Heart left ventricle (tissue), 13 donors: ENCODE results near the gene ATP7A.

Experiments used
- POLR2A ChIP-seq, 2 donors: fragments of 450-650 bp; IDR thresholded peaks; one replicate each; pipeline ENCODE4 v1.6.1; 2017; ENCODE audit warnings: antibody characterized with exemption in 2 of 2, mild to moderate bottlenecking in 2 of 2, moderate library complexity in 2 of 2
- TF ChIP-seq, protein P1 (sequence below), 12 donors: fragments of 200-600 bp; sonication (generic) in 4 of 12; IDR thresholded peaks; one replicate each; pipeline versions ENCODE4 v1.5.0 to v1.8.0; 2018 to 2022; ENCODE audit warnings: antibody characterized with exemption in 12 of 12, mild to moderate bottlenecking in 5 of 12
- donor health status: ischemic (EF 13 %, LVEDD 7.1; RV severe dilation, severe dysfunction).
- donor health status: DM: no; HTN: yes; CAD: no.
- donor health status: DM: no; HTN: no; CAD: no.
- donor health status: ischemic (EF 25% LVEDD 6.9; RV normal size, moderate dysfunction).
- donor health status: ischemic (EF 25% LVEDD 5.7; RV mildly dilated, moderate dysfunction).
- donor health status: ischemic (EF 35%, LVEDD 5.7; RV mildly dilated, moderate dysfunction).
- donor health status: nonischemic (EF 11% LVEDD 7.7; RV severe dilation, severe dysfunction).
- donor health status: DM: yes; HTN: yes; CAD: no.
- donor health status: PGD.
- donor health status: ischemic (EF 29% LVEDD 5.4; RV normal size, mild dysfunction).
- donor health status: nonischemic (EF 23%, LVEDD 6.1; RV moderate dilation, normal function).

DNA sequence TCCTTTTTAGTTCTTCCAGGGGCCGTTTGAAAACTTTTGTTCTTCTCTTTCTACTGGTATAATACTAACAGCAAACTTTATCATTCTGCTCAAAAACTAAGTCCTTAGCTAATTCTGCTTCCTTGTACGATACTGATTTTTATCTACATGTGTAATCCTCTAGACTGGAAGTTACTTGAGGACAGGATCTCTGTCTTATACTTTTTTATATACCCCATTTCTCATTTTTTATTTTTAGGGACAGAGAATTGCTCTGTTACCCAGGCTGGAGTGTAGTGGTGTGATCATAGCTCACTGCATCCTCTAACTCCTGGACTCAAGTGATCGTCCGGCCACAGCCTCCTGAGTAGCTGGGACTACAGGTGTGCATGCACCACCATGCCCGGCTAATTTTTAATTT lies 9.0 kb upstream of the ATP7A start:
- TF ChIP-seq POLR2A (IDR thresholded peaks at IDR 0.05): no peak
- TF ChIP-seq, protein P1, sequence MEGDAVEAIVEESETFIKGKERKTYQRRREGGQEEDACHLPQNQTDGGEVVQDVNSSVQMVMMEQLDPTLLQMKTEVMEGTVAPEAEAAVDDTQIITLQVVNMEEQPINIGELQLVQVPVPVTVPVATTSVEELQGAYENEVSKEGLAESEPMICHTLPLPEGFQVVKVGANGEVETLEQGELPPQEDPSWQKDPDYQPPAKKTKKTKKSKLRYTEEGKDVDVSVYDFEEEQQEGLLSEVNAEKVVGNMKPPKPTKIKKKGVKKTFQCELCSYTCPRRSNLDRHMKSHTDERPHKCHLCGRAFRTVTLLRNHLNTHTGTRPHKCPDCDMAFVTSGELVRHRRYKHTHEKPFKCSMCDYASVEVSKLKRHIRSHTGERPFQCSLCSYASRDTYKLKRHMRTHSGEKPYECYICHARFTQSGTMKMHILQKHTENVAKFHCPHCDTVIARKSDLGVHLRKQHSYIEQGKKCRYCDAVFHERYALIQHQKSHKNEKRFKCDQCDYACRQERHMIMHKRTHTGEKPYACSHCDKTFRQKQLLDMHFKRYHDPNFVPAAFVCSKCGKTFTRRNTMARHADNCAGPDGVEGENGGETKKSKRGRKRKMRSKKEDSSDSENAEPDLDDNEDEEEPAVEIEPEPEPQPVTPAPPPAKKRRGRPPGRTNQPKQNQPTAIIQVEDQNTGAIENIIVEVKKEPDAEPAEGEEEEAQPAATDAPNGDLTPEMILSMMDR (IDR thresholded peaks at IDR 0.05): no peak
